Muscle of arm (tissue), 12 donors: ENCODE results near the gene CPAMD8. TPM values are rescaled to one million over a fixed set of nuclear protein-coding genes. Genes with fewer than 3 reads are reported as not detected.
"Not testable (repeated sequence)": the region's sequence is repeated elsewhere in the genome, so short reads cannot be mapped to it uniquely, and the experiment has no call there.

Experiments
- DNase-seq: peaks from one replicate; pipeline ENCODE4 v3.0.0-alpha.2; 2013
- polyA plus RNA-seq, 12 donors: library from polyadenylated mRNA; unstranded; fragments of 120-200 nt; gene quantifications; one replicate each; pipeline ENCODE4 v1.2.1, GENCODE V29; 2013; ENCODE audit not compliant: insufficient read length in 12 of 12

Gene CPAMD8
- polyA plus RNA-seq, 12 donors: 1.6 to 30.7 (median 4.1) TPM; not detected in 1

DNA sequence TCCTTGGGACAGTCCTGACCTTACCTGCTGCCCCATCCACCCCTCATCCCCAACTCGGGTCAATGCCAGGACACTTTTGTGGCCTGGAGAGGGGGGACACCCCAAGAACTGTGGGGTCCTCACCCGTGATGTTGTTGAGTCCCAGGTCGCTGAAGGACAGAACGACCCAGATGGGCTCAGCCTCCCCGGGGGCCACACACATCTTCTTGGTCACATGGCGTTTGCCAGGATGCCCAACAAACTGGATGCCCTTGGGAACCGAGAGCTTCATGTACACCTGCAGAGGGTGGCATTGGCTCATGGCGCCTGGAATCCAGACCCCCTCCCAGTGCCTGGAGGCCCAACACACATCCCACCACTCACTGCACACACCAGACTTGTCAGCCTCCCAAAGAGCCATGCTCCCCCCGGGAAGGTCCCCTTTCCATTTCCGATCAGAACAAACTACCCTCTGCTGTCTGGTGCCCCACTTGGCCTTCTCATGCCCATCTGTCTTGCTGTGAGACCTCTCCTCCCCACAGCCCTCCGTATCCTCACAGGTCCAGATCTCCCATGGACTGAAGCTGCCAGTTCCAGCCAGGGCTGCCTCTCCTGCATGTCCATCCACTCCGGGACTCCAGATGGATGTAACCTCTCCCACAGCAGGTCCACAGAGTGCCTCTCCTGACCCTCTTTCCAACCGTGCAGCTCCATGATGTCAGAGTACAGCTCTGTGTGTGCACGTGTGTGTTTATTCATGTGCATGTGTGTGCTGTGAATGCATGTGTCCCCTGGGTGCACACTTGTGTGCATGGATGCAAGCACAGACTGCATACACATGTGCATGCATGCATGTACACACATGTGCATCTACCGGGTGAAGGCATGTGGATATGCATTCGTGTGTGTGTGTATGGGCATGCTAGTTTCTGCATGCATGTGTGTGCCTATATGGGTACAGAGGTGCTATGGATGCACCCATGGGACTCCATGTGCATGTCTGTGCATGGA is 79.4 kb downstream of the CPAMD8 start:
- no peak for DNase-seq

DNA sequence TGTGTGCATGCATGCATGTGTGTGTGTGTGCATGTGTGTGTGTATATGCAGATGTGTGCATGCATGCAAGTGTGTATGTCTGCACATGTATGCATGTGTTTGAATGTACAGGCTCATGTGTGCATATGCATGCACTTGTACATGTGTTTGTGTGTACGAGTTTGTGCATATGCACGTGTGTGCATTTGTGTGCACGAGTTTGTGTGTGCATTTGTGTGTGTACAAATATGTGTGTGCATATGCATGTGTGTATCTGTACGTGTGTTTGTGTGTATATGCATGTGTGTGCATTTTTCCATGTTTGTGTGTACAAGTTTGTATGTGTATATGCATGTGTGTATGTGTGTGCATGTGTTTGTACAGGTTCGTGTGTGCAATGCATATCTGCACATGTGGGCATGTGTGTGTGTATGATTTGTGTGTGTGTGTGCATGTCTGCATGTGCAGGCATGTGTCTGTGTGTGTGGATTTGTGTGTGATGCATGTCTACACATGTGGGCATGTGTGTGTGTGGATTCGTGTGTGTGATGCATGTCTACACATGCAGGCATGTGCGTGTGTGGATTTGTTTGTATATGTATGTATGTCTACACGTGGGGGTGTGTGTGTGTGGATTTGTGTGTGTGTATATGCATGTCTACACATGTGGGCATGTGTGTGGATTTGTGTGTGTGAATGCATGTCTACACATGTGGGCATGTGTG is 80.7 kb downstream of the CPAMD8 start:
- DNase-seq: no peak

DNA sequence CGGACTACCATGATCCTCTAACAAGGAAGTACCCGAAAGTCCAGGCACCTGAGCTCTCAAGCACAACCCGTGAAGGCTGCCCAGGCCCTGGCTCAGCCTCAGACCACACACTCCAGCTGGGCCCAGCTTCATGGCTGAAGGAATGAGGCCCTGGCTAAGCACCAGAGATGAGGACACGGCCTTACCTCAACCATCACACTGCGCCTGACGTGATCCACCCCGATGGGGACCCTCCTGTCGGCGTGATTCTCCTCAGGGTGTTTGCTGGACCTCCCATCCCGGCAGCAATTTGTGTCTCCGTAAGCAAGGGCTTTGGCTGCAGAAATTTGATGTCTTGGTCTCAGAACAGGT is 81.3 kb downstream of the CPAMD8 start:
- no peak for DNase-seq

DNA sequence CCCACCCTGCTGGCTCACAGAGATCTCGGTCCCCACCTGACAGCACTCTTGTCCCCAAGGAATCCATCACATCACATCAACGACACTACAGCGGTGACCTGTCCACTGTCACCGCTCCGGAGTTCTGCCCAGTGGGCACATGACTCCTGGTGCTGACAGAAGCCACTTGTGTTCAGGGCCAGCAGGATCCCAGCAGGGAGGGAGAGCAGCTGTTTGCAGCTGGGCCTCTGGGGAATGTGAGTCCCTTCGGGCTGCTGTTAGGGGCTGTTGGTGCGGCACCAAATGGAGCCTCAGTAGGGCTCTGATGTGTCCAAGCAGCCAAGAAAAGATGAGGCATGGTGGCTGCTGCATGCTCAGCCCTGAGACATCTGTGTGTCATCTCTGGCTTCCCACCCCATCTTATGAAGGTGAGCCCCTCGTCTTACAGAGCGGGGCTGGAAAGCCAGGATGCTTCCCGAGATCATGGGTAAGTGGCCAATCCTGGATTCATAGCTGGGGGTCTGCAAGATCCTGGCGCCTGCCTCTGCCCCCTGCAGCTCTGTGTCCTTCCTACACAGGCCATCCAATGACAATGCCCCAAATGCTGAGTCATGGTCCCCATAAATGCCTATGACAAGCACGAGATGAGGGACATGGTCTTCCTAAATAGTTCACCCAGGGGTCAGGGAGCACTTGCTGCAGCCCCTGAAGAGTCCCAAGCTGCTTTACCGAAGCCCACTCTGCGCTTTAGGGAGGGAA is 81.8 kb downstream of the CPAMD8 start:
- DNase-seq: no peak

DNA sequence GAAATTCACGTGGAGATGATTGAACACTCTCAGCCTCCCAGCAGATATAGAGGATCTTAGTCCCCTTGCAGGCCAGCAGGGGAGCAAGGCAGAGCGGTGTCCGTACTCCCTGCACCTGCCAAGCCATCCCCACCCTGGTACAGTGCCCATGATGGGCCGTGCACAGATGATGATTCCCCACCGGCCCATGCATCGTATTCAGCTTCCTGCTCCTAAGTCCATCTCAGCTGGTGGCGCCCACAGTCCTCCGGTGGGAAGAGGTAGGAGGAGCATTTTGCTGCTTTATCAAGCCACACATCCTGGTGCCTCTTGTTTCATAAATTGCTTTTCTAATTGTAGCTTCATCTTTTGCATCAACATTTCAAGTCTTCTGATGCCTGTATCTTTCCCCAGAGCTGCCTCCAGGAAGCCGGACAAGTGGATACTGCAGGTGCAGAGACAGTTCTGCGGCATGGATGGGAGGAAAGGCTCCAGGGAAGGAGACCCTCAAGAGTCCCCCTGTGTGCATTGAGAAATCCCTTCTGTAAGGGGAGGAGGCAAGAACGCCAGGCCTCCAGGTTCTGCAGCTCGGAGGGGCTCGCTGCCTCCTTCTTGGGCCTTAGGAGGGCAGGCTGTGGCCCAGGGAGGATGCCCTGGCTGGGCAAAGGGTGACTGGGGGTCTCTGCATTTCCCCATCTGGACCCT is 82.5 kb downstream of the CPAMD8 start:
- DNase-seq: no peak

DNA sequence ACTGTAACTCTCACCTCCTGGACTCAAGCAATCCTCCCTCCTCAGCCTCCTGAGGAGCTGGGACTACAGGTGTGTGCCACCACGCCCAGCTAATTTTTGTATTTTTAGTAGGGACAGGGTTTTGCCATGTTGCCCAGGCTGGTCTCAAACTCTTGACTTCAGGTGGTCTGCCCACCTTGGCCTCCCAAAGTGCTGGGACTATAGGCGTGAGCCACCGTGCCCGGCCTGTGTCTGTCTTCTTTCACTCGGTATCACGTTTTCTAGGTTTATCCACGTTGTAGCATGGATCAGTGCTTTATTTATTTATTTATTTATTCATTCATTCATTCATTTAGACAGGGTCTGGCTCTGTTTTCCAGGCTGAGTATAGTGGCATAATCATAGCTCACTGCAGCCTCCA is 83.5 kb downstream of the CPAMD8 start:
- not testable (repeated sequence) for DNase-seq

DNA sequence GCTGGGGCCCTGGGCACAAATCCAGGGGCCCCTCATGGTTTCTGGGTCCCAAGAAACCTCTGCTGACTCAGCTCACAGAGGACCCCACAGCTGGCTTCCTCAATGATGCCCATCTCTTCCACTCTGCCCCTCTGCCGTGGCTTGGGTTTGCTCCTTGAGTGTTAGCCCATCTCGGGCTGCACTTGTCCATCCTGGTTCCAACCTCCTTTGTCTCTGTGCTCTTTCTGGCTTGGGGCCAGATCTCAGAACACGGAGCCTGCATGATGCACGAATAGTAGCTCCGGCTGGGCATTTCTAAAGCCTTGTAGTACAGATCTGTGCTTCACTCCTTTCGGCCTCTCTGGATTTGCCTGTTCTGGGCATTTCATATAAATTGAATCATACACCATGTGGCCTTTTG is 84.0 kb downstream of the CPAMD8 start:
- no peak for DNase-seq

DNA sequence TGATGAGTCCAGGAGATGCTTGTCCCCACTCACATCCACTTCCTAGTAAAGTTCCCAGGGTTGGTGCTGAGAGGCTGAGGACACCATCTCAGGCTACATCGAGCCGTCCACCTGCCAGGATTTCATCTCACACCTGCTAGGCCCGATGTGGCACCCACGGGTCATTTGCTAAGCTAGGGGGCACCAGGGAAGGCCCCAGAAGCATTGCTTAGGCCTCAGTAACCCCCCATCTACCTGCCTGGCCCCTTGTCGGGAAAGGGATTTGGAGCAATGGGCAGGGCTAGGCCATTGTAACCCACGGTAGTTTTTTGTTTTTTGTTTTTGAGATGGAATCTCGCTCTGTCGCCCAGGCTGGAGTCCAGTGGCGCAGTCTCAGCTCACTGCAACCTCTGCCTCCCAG is 86.0 kb downstream of the CPAMD8 start:
- no peak for DNase-seq

DNA sequence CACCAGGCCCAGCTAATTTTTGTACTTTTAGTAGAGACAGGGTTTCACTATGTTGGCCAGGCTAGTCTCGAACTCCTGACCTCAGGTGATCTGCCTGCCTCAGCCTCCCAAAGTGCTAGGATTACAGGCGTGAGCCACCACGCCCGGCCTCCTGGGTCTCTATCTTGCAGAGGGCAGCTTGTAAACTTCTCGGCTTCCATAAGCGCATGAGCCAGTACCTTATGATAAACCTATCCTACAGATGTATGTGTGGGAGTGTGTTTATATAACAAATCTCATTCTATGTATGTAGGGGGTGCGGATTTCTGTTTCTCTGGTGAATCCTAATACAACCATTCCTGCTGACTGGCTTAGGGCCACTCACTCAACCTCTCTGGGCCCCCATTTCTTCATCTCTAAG is 86.5 kb downstream of the CPAMD8 start:
- not testable (repeated sequence) for DNase-seq

DNA sequence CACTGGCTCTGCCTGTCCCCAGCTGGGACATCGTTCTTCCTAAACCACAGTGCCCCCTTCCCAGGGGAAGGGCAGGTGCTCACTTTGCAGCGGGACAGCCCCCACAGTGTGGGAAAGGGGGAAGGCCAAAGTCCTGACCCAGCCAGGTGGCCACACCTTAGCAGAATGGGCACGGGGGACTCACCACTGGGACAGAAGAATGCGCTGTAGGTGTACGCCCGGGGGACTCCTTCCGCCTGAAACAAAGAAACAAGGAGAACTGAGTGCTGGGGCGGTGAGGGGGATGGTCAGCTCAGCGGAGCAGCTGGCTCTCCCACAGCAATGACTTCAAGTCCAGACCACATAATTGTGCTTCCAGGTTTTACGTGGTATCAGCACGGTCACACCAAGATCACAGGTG is 88.4 kb downstream of the CPAMD8 start:
- DNase-seq: no peak

DNA sequence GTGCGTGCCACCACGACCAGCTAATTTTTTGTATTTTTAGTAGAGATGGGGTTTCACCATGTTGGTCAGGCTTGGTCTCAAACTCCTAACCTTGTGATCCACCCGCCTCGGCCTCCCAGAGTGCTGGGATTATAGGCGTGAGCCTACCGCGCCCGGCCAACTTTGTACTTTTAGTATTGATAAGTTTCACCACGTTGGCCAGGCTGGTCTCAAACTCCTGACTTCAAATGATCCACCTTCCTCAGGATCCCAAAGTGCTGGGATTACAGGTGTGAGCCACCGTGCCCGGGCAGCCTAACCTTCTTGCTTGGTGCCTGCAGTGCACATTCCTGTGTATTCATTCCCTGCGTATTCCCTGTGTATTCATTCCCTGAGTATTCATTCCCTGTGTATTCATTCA is 88.8 kb downstream of the CPAMD8 start:
- DNase-seq: not testable (repeated sequence)

DNA sequence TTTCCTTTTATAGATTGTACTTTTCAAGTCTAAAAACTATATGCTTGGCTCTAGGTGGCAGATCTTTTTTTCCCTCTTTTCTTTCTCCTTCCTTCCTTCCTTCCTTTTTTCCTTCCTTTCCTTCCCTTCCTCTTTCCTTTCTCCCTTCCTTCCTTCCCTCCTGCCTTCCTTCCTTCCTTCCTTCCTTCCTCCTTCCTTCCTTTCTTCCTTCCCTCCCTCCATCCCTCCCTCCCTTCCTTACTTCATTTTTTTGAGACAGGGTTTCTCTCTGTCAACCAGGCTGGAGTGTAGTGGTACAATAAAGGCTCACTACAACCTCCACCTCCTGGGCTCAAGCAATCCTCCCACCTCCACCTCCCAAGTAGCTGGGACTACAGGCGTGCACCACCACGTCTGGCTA is 89.7 kb downstream of the CPAMD8 start:
- no peak for DNase-seq

DNA sequence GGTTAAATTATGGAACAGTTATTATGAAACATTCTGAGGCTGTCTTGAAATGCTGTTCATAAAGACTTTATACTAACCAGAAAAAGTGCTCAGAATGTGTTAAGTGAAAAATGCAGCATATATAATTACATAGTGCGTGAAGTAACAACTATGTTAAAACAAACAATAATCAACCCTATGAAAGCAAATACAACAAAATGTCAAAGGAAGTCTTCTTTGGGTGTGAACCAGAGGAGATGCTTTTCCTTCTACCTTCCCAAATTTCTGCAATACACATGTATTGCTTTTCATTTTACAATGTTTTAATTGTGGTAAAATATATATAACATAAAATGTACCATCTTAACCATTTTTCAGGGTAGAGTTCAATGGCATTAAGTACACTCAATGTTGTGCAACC is 92.1 kb downstream of the CPAMD8 start:
- no peak for DNase-seq

DNA sequence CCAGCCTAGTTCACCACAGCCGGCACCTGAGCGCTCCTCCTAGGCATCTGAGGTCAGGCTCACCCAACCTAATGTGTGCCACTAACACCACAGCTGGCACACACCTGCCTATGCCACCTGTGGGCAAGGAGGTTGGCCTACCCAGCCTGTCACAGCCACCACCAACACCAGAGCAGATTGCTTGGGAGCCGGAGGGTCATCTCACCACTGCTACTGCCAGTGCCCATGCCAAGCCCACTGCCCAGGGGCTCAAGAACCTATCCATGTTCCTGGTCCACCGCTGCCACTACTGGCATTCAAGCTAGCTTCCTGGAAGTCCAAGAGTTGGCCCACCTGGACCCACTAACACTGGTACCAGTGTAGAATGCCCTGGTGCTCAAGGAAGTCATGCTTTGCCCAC is 95.3 kb downstream of the CPAMD8 start:
- no peak for DNase-seq

DNA sequence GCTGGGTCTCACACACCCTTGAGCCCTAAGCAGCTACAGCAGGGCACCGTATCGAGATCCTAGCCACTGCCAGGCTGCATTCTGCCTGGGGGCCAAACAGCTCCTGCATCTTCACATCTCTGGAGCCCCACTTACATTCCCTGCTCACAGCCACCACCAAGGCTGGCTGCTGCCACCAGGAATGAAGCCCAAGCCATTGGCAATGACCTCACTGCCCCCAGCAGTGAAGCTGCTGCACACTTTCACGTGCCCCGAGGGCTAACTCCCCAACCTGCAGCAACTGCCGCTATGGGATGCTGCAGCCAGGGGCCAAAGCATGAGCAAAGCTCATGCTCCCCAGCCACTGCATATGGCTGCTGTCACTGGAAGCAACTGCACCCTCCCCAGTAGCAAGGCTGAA is 95.9 kb downstream of the CPAMD8 start:
- DNase-seq: no peak

DNA sequence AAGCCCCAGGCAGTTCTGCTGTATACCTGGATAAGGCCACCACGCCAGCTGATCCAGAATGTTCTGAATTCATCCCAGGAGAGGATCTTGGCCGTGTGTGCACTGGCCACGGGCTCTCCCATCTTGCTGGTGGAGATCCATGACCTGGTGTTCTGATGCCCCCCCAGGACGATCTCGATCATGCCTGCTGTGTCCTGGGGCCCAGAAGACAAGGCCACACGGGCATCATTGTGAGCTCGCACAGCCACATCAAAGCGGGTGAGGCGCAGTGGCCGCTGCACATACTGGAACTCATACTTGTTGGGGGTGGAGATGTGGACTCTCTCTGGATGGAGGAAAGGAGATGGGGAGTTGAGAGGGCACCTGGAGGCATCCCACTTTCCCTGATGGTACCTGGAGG is 97.7 kb downstream of the CPAMD8 start:
- DNase-seq: no peak

DNA sequence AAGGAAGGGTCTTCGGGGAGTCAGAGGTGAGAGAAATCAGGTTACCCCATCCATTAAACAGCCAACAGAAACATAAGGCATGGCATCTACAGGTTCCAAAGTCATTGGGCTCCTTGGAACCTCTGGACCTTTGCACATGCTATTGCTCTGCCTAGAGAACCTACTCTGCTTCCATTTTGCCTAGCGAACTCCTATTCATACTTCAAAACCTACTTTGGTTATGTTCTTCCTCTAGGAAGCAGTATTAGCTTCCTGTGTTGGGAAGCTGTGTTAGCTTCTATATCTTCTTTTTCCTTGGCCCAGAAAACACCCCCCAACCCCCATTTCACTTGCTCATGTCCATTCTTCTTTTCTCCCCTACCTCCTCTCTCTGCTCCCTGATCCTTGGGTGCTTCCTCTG is 98.3 kb downstream of the CPAMD8 start:
- DNase-seq: no peak

DNA sequence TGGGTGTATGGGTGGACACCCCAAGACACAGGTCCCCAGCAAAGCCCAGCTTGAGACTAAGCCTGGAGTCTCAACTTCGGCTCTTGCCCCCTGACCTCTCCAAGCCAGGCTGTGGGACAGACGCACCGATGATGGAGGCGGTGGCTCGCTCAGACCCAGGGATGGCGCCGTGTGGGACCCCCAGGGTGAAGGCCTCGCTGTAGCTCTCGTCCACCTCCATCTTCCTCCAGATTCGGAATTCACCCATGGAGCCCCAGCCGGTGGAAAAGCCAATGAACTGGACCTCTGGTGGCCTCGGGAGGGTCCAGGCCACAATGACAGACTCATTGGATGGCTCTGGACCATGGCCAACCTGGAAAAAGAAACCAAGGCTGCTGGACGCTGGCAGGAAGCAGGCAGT is 98.7 kb downstream of the CPAMD8 start:
- DNase-seq: no peak

DNA sequence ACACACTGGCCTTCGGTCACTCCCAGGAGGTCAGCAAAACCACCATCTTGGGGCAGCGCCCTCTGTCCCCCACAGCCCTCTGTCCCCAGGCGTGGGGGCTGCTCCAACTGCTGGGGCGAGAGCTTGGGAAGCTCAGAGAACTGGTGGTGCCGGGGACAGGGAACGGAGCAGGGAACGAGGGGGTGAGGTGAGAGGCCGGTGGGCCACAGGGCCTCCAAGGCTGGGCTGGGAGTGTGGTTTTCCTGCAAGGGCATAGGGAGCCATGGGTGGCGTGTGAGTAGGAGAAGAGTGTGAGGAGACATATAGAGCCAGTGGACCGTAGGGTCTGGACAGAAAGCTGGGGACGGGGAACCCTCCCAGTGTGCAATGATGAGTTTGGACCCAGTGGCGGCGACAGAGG is 103.7 kb downstream of the CPAMD8 start:
- DNase-seq: no peak

DNA sequence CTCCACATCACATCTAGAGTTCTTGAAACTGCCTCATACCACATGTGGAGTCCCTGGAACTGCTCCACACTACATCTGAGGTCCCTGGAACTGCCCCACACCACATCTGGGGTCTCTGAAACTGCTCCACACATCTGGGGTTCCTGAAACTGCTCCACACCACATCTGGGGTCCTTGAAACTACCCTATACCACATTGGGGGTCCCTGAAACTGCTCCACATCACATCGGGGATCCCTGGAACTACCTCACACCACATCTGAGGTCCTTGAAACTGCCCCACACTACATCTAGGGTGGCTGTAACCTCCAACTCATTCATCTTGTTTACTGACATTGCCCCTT is 104.0 kb downstream of the CPAMD8 start:
- DNase-seq: no peak

DNA sequence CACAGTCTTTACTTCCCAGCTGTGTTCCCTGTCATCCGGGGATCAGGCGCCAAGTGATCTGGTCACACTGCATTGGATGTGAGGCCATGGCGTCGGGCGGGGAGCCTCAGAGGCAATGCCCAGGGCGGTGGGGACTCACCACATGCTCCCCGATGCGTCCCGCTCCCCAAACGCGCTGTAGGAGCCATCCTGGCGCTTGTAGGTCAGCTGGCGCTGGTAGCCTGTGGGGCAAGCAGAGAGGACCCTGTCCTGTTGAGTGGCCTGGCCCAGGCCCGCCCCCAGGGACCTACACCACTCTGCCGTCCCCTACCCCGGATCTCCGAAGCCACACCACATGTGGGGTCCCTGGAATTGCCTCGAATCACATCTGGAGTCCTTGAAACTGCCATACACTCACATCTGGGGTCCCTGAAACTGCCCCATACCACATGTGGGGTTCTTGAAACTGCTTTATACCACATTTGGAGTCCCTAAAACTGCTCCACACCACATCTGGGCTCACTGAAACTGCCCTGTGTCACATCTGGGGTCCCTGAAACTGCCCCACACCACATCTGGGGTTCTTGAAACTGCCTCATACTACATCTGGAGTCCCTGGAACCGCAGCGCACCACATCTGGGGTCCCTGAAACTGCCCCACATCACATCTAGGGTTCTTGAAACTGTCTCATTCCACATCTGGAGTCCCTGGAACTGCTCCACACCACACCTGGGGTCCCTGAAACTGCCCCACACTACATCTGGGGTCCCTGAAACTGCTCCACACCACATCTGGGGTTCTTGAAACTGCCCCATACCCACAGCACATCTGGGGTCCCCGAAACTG is 104.6 kb downstream of the CPAMD8 start:
- DNase-seq: no peak
